Astrocyte (in vitro differentiated cells and primary cell): ENCODE results near the gene ASIC3.

ENCODE experiments used
- EZH2 ChIP-seq: IDR thresholded peaks from 2 replicates; pipeline ENCODE4 v1.6.1; 2012; ENCODE audit warnings: mild to moderate bottlenecking, low read length, inconsistent platforms; ENCODE audit not compliant: insufficient read depth
- TF ChIP-seq, protein P1 (sequence below): IDR thresholded peaks from 2 replicates; pipeline ENCODE4 v1.5.1; 2011; ENCODE audit warnings: low read depth, mild to moderate bottlenecking, inconsistent platforms, low read length, moderate library complexity; ENCODE audit not compliant: insufficient read depth

- TF ChIP-seq, protein P1, sequence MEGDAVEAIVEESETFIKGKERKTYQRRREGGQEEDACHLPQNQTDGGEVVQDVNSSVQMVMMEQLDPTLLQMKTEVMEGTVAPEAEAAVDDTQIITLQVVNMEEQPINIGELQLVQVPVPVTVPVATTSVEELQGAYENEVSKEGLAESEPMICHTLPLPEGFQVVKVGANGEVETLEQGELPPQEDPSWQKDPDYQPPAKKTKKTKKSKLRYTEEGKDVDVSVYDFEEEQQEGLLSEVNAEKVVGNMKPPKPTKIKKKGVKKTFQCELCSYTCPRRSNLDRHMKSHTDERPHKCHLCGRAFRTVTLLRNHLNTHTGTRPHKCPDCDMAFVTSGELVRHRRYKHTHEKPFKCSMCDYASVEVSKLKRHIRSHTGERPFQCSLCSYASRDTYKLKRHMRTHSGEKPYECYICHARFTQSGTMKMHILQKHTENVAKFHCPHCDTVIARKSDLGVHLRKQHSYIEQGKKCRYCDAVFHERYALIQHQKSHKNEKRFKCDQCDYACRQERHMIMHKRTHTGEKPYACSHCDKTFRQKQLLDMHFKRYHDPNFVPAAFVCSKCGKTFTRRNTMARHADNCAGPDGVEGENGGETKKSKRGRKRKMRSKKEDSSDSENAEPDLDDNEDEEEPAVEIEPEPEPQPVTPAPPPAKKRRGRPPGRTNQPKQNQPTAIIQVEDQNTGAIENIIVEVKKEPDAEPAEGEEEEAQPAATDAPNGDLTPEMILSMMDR, result no peak
- no peak for TF ChIP-seq EZH2
Measured at GRCh38 chr7:151083071-151083823, 34.9 kb downstream of the ASIC3 start, which contains the start of gene TMUB1.
